ENCODE data around the gene KIF2A. TPM values are rescaled to one million over a fixed set of nuclear protein-coding genes. Genes with fewer than 3 reads are reported as not detected.

The KIF2A gene
- 72.1 and 82.8 TPM in 2 replicates for total RNA-seq

- peak; percentile 64 for DNase-seq (ENCODE audit: low read depth, low spot score)
Observed at GRCh38 chr5:62305715-62306322, at the start of gene KIF2A. Gene KIF2A (plus strand): TSS chr5:62306206. CDS start chr5:62306473, 267 bp downstream.

GRCh38 chr5:62257020-62257367 is 49.0 kb upstream of the KIF2A start:
- no peak for DNase-seq (ENCODE audit: low read depth, low spot score)

- no peak for DNase-seq (ENCODE audit: low read depth, low spot score)
Observed at GRCh38 chr5:62258654-62259053, 47.4 kb upstream of the KIF2A start.

- DNase-seq (ENCODE audit: low read depth, low spot score), result no peak
Observed at GRCh38 chr5:62259699-62260250, 46.2 kb upstream of the KIF2A start.

GRCh38 chr5:62260513-62260912 is 45.5 kb upstream of the KIF2A start:
- no peak for DNase-seq (ENCODE audit: low read depth, low spot score)

GRCh38 chr5:62263401-62263800 is 42.6 kb upstream of the KIF2A start:
- no peak for DNase-seq (ENCODE audit: low read depth, low spot score)

- no peak for DNase-seq (ENCODE audit: low read depth, low spot score)
Observed at GRCh38 chr5:62265648-62266112, 40.3 kb upstream of the KIF2A start.

GRCh38 chr5:62266573-62266972 is 39.4 kb upstream of the KIF2A start:
- no peak for DNase-seq (ENCODE audit: low read depth, low spot score)

GRCh38 chr5:62268234-62268633 is 37.8 kb upstream of the KIF2A start:
- no peak for DNase-seq (ENCODE audit: low read depth, low spot score)

GRCh38 chr5:62268792-62269191 is 37.2 kb upstream of the KIF2A start:
- no peak for DNase-seq (ENCODE audit: low read depth, low spot score)

GRCh38 chr5:62271370-62271769 is 34.6 kb upstream of the KIF2A start:
- no peak for DNase-seq (ENCODE audit: low read depth, low spot score)

GRCh38 chr5:62271870-62272269 is 34.1 kb upstream of the KIF2A start:
- no peak for DNase-seq (ENCODE audit: low read depth, low spot score)

GRCh38 chr5:62273687-62274086 is 32.3 kb upstream of the KIF2A start:
- no peak for DNase-seq (ENCODE audit: low read depth, low spot score)

GRCh38 chr5:62275581-62275980 is 30.4 kb upstream of the KIF2A start:
- DNase-seq (ENCODE audit: low read depth, low spot score), result no peak

- DNase-seq (ENCODE audit: low read depth, low spot score), result no peak
Observed at GRCh38 chr5:62281411-62281810, 24.6 kb upstream of the KIF2A start.

- DNase-seq (ENCODE audit: low read depth, low spot score), result no peak
Observed at GRCh38 chr5:62282064-62282463, 23.9 kb upstream of the KIF2A start.

- no peak for DNase-seq (ENCODE audit: low read depth, low spot score)
Observed at GRCh38 chr5:62283005-62283404, 23.0 kb upstream of the KIF2A start.

- DNase-seq (ENCODE audit: low read depth, low spot score), result no peak
Observed at GRCh38 chr5:62283861-62284260, 22.1 kb upstream of the KIF2A start.

GRCh38 chr5:62284946-62285891 is 20.8 kb upstream of the KIF2A start:
- DNase-seq (ENCODE audit: low read depth, low spot score), result no peak

GRCh38 chr5:62286834-62287233 is 19.2 kb upstream of the KIF2A start:
- DNase-seq (ENCODE audit: low read depth, low spot score), result no peak

- DNase-seq (ENCODE audit: low read depth, low spot score), result no peak
Observed at GRCh38 chr5:62287237-62287636, 18.8 kb upstream of the KIF2A start.

- no peak for DNase-seq (ENCODE audit: low read depth, low spot score)
Observed at GRCh38 chr5:62288118-62288517, 17.9 kb upstream of the KIF2A start.

Measured in pulmonary artery endothelial cell (primary cell).